Measurements from ENCODE around the gene SASH3.
A peak's percentile ranks its signal among the peaks of the same experiment; 100 is the strongest.

Gene SASH3

DNA sequence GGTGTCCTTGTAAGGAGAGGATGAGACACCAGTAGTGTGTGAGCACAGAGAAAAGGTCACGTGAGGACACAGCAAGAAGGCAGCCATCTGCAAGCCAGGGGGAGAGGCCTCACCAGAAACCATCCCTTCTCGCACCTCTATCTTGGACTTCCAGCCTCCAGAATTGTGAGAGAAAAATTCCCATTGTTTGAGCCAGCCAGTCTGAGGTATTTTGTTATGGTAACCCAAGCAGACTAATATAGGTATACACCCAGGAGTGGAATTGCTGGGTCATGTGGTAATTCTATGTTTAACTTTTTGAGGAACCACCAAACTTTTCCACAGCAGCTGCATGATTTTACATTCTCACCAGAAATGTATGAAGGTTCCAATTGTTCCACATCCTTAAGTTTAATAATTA lies 38.4 kb downstream of the SASH3 start:
- no peak for DNase-seq

DNA sequence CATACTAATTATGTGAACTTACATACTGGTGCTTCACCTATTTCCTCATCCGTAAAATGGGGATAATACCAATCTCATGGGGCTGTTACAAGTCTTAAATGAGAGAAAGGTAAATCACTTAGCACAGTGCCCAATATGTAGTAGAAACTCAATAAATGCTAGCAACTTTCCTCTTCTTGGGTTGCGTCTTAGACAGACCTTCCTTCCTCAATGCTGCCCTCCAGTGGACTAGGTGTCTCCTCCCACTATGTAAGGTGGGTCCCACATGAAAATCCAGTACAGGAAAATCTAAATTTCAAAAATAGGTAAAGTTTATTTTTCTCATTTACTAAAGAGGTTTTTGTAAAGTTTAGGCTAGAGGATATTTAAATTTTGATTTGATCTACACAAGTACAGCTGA lies 43.4 kb downstream of the SASH3 start:
- DNase-seq, result peak; percentile 74

GRCh38 chrX:129823522-129823921 lies 43.8 kb downstream of the SASH3 start:
- DNase-seq, result peak; percentile 13

DNA sequence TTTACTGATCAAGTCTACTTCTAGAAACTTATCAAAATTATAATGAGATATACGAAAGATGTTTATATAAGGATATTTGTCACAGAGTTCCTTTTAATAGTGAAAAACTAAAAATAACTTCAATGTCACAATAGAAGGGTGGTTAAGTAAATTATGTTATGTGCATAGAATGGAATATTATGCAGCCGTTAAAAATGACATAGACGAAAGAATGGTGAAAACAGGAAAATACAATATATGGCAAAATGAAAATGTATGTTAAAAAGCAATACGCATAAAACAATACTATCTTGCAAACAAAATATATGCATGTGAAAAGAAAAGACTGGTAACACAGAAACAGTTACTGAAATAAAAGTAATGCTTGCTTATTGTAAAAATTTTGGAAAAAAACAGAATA lies 44.9 kb downstream of the SASH3 start:
- DNase-seq, result no peak

- peak; percentile 52 for DNase-seq
These were observed 46.2 kb downstream of the SASH3 start for GRCh38 chrX:129825746-129826505.

- DNase-seq, result no peak
These were observed 50.7 kb downstream of the SASH3 start for GRCh38 chrX:129830494-129830893.

GRCh38 chrX:129831091-129831885 lies 51.5 kb downstream of the SASH3 start:
- no peak for DNase-seq

- DNase-seq, result no peak
These were observed 53.6 kb downstream of the SASH3 start for GRCh38 chrX:129833153-129833990.

DNA sequence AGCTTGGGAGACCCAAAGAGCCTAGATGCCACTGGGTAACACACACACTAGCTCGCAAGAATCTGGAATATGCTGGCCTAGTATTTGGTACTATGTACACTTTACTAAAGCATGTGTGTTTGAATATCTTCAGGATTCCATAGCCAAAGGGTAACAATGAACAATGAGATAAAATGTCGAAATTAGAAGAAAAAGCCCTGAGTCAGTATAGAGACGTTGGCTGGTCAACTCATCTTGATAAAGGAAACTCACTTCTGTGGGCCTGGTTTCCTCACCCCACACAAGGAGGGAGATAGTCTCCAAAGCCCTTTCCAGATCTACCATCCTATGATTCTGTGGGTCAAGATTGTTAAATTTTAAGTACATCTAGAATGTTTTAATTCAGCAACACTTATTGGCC lies 57.1 kb downstream of the SASH3 start:
- DNase-seq, result no peak

DNA sequence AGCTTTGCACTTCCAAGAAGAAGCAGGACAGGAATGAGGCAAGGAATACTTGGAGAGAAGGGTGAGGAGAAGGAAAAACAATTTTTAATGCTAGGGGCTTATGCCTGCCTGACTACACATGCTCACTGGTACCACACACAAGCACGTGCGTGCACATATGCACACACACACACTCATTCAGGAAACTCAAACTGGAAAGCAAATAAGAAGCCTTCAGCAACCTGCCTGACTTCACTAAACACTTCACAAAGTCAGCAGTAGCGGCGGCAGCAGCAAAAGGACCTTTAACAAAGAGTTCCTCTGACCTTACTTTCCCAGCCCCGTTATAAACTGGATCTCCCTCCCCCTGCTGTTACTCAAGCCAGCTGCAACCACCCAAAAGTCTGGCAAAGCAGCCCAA lies 60.6 kb downstream of the SASH3 start:
- DNase-seq, result no peak

- no peak for DNase-seq
These were observed 62.9 kb downstream of the SASH3 start for GRCh38 chrX:129842510-129843208.

DNA sequence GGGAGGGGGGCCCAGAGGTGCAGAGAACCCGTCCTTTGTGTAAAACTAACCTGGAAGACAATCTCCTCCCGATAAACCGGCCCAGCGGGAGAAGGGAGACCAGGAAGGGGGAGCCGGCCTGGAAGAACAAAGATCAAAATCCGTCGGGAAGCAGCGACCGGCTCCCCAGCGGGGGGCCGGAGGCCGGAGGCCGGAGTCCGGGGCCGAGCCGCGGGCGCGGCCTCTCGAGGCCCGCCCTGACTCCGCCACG lies 63.4 kb downstream of the SASH3 start:
- no peak for DNase-seq

DNA sequence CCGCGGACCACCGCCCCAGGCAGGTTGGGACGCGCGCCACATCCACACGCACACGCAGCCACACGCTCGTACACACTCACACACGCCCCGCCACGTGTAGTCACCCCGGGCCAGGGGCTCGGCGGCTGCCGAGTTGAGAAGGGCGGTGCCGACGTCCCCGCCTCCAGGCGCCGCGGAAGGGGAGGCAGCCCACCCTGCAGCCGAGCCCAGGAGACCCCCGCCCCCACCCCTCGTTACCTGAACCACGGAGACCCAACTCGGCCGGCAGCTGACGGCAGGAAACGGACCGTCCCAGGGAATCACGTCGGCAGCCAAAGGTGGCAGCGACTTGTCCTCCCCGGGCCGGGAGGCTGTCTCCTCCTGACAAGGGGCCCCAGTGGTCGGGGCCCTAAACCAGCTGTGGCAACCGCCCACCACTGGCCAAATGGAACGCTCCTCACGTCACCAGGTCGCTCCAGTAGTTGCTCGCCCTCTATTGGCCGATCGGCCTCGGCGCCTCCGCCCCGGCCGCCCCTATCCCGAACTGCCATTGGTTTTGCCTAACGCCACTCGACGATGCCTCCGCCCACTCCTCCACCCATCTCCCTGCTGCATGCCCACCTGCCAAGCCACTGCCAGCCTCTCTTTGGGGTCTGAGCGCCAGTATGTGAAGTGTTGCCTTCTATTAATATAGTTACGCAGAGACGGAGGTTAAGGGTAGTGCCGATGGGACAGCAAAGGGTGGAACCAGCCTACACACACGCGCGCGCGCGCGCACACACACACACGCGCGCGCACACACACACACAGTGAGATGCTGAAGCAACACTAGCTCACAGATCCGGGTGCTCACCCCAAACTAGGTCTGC lies 63.9 kb downstream of the SASH3 start, which contains the start of gene ZDHHC9:
ZDHHC9 (minus strand) TSS at position 428 of the 848 bp plus-strand sequence. CDS start 1,941 bp downstream, outside the sequence.
- DNase-seq, result peak; percentile 85
